Activated T-helper 1 cell treated with Interleukin-2 at 50 U/mL for 16 hours (primary cell): Measurements from ENCODE around the gene PLXNB1.

ENCODE experiments used
- DNase-seq: peaks from one replicate; pipeline ENCODE4 v3.0.0-alpha.2; 2020; ENCODE audit warnings: low read depth

Gene PLXNB1

GRCh38 chr3:48370333-48370713 is 59.6 kb downstream of the PLXNB1 start:
- no peak for DNase-seq

DNA sequence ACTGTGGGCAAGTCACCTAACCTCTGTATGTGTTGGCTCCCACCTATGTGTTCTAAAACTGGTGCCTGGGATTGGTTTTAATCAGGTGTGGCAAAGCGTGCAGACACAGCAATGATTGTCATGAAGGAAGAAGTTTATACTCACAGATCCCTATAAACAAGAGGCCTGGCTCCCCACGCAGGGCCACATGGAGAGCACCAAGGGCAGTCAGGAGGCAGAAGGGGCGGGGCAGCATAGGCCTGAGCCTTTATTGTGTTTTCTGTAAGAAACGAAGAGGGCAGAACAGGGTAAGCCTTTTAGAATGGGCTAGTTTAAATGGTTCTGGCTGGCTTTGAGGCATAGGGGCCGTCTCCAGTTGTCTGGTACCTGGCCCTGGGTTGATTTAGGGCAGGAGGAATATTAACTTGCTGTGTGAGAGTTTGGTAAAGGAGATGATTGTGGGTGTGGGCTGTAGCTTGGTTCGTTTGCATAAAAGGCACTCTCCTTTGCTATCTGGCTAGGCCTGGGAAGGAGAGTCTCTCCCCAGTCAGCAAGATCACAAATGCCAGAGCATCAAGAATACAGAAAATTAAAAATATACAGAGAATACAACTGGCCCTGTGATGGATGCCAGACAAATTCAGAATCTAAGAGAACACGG is 60.1 kb downstream of the PLXNB1 start:
- no peak for DNase-seq

DNA sequence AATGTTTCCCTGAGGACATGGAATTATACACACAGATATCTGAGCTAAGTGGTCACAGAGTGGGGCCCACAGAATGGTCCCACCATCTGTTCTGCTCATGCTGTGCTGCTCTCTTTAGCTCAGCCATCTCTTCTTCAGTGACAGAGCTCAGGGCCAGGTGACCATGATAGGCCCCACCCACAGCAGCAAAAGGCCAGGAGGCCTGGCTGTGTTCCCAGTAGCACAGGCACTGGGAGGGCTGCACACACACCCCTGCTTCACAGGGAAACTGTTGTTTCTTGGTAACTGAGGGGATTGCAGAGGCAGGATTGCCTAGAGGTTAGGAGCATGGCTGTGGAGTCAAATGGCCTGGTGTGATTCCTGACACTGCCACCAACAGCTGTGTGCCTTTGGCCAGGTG is 62.7 kb downstream of the PLXNB1 start:
- DNase-seq: no peak

GRCh38 chr3:48364840-48365239 is 65.0 kb downstream of the PLXNB1 start:
- DNase-seq: no peak

- DNase-seq: no peak
Measured at GRCh38 chr3:48361928-48362327, 68.0 kb downstream of the PLXNB1 start.

DNA sequence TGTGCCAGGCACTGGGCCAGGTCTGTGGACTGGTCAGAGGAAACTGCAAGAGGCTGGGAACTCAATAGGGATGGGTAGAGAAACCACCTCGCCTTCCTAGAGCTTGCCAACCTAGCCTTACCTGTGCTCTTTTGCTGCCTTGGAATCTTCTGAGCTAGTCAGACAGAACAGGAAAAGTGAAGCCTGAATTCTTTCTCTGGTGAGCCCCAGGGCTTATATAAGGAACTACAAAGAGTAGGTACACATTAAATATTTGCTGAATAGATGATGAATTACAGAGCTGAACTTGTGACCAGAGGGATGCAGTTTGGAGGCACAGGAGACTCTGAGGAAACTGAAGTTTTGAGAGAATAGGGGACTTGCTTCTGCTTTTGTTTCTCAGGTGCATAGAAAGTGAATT is 73.5 kb downstream of the PLXNB1 start:
- no peak for DNase-seq

- DNase-seq: no peak
Measured at GRCh38 chr3:48353987-48354386, 75.9 kb downstream of the PLXNB1 start.
